ENCODE measurements around the gene UBL7.

The UBL7 gene

DNA sequence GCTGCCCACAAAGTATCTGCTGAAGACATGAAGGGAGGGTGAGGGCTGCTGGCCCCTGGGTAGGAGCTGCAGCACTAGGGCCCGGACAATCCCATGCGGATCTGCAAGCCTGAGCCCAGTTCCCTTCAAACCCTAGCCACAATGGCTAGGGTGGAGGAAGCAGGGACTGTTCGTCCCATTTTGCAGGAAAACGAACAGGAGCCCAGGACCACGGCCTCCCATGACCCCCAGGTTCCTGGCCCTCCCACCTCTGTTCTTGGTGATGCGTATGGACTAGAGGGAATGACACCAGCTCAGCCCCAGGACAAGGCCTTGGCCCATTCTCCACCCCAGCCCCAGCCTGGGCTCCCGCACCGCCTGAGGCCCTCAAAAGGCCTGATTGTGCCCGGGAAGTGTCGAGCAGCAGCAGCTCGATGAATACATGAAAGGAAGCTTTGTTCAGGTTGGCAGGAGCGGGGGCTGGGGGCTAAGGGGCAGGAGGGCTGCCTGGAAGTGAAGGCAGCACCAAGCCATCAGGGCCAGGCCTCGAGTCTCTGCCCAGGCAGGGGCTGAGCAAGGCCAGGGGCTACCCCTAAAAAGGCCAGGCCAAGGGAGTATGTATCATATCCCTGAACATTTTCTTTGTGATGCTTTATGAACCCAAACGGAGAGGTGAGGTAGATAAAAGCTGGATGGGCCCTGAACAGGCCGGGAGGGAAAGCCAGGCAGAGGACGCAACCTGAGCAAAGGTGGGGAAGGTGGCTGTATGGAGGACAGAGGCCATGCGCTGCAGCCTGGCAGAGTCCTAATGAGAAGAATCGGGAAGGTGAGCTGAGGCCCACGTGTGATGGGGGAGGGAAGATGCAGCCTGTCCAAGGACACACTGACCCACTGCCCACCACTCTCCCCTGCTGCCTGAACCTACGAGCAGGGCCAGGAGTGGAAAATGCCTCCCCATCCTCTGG is 39.4 kb downstream of the UBL7 start:
- DNase-seq = no peak

- no peak for DNase-seq
Measured at GRCh38 chr15:74420193-74420905, 40.6 kb downstream of the UBL7 start.

- DNase-seq = no peak
Measured at GRCh38 chr15:74419432-74419831, 41.5 kb downstream of the UBL7 start.

DNA sequence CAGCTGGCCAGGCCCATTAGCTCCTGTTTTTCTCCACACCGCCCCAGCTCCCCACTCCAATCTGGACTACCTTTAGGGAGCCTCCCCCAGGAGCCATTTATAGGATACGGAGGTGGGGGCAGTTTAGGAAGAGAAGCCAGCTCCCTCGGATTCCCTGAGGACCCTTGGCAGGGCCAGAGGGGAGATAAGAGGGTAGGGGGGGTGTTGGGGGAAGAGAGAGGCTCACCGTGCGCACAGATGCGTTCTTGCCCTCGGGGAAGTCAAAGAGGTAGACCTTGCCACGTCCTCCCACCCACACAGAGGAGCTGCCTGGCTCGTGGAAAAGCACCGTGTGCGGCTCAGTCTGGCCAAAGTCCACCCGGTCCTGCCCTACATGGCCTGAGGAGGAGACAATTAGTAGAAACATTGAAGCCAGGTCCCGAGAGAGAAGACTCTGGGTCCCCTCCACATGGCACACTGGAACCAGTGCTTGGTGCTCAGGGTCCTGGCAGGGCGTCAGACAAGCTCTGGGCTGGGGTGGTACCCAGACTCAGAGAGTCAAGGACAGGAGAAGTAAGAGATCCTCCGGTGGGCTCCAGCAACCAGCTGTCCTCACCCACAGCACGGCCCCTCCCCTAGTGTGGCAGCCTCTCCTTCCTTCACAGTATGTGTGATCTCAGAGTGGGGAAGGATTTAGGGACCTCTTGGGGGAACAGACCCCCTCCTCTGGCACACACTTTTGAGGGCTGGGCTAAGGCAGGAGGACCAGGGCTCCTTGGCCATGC is 42.2 kb downstream of the UBL7 start:
- DNase-seq = no peak

DNA sequence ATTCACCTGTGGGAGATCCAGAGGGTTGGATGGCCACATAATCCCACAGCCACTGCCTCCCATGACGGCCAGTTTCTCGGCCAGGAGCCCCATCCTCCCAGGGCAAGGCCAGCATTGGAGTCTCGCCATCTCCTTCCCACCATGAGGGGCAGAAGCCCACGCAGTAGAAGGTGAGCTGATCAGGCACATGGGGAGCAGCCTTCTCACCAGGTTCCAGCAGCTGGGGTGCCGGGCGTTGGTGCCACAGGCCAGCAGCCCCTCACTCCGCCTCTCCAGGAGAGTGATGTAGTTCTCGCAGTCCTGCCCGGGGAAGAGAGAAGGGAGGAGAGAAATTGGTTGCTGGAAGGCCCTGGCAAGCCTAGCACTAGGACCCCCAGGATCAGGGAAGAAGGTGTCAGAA is 43.3 kb downstream of the UBL7 start:
- DNase-seq = no peak

DNA sequence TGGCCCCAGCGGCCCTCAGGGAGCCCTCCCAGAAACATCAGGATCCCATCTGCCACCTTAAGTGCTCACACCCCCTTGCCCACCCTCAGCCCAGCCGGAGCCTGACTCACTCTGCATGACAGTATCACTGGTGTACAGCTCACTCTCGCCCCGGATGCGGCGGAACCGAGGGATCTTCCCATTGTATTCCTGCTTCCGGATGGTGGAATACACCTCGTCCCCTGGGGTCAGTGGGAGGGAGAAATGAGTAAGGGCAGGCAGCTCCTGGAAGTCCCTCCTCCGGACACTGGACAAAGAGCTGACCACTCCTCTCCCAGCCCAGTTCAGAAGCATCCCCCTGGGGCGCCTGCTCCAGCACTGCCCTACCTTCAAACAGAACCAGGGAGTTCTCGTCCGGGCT is 43.7 kb downstream of the UBL7 start:
- no peak for DNase-seq

GRCh38 chr15:74415966-74416916 is 44.7 kb downstream of the UBL7 start:
- no peak for DNase-seq

DNA sequence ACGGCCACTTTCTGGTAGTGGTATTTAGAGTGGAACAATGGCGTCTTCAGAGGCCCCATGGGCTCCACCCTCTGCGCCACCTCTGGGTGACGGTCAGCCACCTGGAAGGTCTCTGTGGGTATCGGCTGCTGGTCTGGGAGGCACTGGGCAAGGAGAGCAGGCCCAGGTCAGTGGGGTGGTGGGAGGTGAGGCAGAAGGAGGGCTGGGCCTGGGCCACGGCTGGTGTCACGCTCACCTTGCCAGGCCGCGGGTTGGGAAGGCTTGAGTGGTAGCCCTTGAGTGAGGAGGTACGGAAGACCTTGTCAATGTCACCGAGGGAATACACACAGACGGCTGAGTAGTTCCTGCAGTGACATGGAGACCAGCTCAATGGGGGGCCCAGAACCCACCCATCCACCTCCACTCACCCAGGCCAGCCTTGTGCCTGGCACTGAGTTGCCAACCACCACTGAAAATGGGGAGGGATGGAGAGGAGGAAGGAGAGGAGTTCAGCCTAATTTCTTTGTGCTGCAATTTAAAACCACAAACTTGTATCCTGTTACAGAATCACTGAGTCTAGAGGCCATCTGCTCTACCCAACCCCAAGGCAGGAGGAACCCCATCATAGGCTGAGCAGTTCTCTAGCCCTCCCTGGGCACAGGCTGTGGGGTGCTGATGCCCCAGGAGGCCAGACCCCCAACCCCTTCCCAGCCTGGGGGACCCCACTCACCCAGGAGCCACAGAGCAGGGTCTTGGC is 46.2 kb downstream of the UBL7 start:
- no peak for DNase-seq

GRCh38 chr15:74414081-74414580 is 46.8 kb downstream of the UBL7 start:
- DNase-seq = no peak

- DNase-seq = no peak
Measured at GRCh38 chr15:74413350-74414080, 47.4 kb downstream of the UBL7 start.

GRCh38 chr15:74412159-74412558 is 48.8 kb downstream of the UBL7 start:
- no peak for DNase-seq

DNA sequence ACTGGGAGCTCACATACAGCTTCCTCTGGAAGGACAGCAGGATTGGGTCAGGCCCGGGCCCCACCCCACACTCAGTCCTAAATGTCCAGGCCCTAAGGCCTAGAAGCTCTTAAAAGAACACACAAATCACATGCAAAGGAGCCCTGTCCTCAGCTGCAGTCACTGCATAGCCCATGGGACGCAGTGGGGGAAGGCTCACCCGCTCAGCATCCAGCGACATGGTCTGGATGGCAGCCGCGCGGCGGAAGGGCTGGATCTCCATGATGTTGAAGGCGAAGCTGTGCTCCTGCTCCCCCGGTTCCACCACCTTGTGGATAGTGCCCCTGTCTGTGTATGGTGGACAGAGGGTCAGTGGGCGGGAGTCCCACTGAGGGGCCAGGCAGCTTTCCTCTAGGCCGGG is 49.3 kb downstream of the UBL7 start:
- no peak for DNase-seq

DNA sequence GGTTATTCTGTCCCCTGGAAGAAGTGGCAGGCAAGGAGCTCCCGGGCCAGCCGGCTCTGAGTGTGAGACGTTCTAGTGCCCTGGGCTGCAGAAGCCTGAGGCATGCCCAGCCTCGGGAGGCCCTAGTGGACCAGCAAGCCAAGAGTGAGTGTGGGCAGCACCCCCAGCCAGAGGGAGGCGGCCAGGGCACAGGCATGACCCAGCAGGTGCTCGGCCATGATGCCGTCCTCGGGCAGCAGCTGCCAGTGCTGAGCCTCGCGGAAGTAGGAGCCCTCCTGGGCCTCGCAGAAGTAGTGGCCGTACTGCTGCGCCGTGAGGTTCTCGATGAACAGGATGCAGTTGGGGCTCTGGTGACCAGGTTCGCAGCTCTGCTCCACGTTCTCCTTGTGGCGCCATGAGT is 50.5 kb downstream of the UBL7 start:
- DNase-seq = no peak

DNA sequence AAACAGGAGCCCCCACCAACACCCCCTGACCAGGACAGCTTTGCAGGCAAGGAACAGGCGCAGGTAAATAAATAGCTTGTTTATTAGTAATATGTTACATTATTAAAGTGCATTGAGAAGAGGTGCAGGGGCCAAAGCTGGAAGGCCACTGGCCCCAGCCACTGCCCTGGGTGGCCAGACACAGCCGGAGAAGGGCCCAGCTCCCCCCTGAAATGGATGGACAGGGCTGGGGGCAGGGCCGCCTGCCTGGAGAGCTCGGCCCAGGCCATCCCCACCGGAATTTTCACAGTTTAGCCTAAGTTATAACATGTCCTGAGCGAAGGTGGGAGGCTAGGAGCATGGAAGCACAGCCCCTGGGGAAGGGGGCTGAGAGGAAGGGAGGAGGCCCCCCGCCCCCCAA is 51.7 kb downstream of the UBL7 start:
- no peak for DNase-seq

DNA sequence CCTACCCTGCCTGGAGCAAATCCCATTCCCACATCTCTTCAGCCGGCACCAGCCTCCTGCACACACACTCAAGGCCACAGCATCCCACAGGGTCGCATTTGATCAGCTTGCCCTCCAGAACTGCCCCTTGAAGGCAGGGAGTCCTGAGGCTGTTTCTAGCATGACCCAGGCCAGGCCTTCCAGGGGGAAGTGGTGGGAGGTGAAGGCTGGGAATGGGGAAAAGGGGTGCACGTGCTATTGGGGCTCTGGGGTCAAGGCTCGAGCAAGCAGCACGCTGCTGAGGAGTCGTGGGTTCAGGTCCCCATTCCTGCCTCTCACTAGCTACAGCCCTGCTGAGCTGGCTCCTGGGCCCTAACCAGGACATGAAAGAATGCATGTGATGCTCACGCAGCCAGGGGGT is 52.1 kb downstream of the UBL7 start:
- DNase-seq = no peak

DNA sequence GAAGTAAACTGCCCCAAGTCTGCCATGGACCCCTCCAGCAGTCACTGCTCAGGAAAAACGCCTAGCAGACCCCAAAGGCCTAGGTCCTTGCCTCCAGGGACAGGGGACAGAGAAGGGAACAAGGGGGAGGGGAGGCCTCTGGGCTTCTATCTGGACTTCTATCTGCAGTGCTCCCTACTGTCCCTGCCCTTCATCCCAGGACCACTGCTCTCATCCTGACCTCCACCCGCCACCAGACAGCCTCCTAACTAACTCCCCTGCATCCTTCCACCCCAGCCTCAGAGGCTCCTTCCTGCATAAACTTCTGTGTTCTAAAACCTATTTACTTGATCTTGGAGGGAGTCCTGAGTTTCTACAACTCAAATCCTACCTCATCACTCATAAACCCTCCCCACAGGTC is 52.6 kb downstream of the UBL7 start:
- DNase-seq = no peak

DNA sequence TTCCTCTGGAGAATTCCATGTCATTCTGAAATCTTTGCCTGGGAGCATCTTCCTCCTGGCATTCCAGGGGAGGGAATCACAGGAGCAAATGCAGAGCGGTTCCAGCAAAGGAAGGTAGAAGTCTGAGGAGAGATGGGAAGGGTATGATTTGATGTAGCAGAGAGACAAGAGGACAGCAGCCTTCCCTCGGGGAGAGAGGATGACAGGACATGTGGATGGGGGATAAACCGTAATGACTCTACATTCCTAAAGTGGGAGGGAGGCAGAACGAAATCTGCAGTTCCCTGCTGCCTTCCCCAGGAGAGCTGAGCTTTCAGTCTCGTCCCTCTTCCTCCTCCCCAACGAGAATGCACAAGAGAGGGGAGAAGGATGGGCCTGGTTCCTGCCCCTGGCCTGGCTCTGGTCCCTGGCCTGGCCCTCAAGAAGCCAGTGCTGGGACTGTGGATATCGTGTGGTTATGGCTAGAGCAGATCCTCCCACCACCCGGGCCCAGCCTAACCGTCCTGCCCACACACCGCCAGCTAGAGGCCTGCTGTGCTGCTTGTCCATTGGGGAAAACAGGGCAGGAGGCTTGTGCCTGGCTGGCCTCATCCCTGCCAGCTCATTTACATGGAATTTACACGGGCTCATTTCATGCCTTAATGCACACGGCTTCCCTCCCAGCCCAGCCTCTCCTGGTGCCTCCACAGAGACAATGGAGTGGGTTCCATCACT is 53.8 kb downstream of the UBL7 start:
- no peak for DNase-seq

GRCh38 chr15:74406517-74406916 is 54.4 kb downstream of the UBL7 start:
- DNase-seq = no peak

DNA sequence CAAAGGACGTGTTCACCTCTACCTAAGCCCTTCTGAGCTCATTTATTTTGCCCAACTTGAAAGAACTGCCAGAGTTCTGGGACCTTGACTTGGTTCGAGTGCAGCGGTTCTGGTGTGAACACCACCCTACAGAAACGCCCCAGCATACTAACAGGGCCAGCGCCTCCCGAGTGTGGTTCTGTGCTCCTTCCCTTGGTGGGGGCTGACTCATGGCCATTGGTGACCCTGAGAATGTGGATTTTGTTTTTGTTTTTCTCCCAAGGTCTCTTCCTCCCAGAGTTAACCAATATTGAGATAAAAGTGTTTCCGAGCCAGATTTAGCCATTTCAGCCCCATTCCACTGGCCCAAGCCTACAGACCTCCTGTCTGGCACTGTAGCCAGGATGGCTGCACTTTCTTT is 55.1 kb downstream of the UBL7 start:
- DNase-seq = no peak

DNA sequence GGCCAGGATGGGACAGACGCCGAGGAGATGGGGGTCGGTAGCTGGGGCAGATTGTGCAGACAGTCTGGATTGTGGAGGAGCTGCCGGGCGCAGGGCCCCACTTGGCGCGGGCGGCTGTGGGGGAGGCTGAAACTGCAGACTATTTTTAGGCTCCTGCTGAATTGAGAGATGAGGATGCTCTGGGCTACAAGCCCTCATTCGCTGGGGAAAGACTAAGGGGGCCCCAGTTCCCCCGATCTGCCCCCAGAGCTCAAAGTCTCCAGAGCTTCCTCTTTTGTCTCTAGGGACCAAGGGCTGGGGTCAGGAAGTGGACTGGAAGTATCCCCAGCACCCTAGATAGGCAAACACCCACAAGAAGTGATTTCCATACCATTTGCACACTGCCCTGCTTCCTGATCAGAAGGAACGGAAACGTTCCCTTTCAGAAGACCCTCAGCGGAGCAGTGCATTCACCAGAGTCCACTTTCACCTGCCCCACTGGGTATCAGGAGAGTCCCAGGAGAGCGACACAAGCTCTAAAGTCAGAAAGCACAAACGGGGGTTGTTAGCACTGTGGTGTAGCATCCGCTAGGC is 56.9 kb downstream of the UBL7 start:
- no peak for DNase-seq
